GM12872 (cell line): ENCODE measurements around the gene CLPTM1.

Experiments
- TF ChIP-seq, protein P1 (sequence below): IDR thresholded peaks from 3 replicates; pipeline ENCODE4 v1.5.1; 2011; ENCODE audit warnings: low read depth, mild to moderate bottlenecking, low read length, moderate library complexity; ENCODE audit not compliant: insufficient read depth

CLPTM1 gene

DNA sequence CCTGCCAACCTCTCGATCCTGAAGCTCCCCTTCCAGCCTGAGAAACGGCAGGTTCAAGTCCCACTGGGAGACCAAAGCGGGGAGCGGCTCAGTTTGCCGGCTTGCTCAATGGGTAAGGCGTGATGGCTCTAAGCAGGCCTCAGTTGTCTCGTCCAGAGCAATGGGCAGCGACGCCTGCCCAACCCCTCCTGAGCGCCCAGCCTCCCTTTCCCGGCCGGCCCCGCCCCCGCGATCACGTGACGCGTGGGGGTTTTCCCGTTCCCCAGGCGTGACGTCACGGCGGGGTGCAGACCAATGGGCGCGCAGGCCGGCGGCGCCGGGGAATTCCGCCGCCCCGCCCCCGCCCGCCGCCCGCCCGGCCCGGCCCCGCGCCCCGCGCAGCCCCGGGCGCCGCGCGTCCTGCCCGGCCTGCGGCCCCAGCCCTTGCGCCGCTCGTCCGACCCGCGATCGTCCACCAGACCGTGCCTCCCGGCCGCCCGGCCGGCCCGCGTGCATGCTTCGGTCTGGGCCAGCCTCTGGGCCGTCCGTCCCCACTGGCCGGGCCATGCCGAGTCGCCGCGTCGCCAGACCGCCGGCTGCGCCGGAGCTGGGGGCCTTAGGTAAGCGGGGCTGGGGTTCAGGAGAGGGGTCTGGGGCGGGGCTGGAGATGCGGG, 46.0 kb downstream of the CLPTM1 start, which contains the start of gene RELB:
RELB (plus strand) TSS at position 378 of the 653 bp plus-strand sequence; CDS start at position 494, 116 bp downstream.
- TF ChIP-seq, protein P1, sequence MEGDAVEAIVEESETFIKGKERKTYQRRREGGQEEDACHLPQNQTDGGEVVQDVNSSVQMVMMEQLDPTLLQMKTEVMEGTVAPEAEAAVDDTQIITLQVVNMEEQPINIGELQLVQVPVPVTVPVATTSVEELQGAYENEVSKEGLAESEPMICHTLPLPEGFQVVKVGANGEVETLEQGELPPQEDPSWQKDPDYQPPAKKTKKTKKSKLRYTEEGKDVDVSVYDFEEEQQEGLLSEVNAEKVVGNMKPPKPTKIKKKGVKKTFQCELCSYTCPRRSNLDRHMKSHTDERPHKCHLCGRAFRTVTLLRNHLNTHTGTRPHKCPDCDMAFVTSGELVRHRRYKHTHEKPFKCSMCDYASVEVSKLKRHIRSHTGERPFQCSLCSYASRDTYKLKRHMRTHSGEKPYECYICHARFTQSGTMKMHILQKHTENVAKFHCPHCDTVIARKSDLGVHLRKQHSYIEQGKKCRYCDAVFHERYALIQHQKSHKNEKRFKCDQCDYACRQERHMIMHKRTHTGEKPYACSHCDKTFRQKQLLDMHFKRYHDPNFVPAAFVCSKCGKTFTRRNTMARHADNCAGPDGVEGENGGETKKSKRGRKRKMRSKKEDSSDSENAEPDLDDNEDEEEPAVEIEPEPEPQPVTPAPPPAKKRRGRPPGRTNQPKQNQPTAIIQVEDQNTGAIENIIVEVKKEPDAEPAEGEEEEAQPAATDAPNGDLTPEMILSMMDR: no peak

DNA sequence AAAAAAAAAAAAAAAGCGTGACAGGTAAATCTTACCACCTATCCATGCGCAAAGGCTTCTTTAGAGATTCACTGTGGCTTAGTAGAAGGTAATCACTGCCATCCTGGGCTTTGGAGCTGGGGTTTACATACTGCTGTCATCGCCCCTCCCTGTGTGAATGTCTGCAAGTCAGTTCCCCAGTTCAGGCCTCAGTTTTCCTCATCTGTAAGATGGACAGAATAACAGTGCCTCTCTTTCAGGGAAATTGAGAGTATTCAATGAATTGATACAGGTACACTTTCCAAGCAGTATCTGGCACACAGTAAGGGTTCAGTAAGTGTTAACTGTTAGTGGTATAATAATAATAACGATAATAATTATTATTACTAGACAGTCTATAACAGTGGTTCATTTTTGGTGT, 48.3 kb downstream of the CLPTM1 start:
- TF ChIP-seq, protein P1: no peak

DNA sequence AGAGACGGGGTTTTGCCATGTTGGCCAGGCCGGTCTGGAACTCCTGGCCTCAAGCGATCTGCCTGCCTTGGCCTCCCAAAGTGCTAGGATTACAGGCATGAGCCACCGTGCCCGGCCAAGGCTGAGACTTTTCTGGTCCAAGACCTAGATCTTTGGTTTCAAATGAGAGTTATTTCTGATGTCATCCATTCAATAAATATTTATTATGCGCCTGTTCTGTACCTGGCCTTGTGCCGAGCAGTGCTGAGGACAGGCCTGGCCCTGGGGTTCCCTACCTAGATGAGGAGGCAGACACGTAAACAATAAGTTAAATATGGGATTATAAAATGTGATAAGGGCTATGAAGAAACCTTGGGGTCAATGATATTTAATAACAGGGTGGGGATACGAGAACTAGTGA, 50.6 kb downstream of the CLPTM1 start:
- TF ChIP-seq, protein P1: no peak

DNA sequence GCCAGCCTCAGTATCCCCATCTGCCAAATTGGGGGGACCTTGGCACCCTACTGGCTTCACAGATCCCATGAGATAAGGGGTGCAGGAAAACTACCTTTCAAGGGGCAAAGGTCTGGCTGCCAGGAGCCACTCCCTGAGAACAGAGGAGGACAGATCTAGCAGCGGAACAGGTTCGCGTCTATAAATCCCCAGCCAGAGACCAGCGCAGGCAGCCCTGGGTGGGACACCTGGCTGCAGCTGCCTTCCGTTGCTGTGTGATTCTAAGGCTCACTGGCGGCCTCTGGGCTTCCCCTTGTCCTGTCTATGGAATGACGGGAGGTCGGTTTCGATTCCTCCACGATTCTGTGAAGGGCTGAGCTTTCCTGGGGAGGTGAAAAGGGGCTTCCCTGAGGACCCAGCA, 53.4 kb downstream of the CLPTM1 start:
- TF ChIP-seq, protein P1: no peak

DNA sequence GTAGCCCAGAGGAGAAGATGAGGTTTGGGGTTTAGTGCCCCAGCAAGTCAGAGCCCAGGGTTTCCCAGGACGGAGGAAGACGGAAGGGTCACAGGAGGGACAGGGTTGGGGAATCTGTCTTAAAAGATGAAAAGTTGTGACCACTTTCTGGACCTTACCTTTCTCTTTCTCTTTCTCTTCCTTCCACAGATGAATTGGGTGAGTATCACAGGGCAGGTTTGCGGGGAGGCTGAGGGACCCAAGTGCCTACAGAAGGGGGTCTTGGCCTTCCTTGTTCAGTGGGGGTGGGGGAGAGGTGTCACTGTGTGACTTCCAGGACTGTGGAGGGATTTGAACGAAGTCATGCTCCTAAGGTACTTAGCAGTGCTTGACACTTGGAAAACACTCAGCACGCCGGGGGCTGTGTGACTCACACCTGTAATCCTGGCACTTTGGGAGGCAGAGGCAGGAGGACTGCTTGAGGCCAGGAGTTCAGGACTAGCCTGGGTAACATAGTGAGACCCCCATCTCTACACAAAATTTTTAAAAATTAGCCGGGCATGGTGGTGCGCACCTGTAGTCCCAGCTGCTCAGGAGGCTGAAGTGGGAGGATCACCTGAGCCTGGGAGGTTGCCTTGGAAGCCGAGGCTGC, 54.6 kb downstream of the CLPTM1 start:
- TF ChIP-seq, protein P1: no peak

DNA sequence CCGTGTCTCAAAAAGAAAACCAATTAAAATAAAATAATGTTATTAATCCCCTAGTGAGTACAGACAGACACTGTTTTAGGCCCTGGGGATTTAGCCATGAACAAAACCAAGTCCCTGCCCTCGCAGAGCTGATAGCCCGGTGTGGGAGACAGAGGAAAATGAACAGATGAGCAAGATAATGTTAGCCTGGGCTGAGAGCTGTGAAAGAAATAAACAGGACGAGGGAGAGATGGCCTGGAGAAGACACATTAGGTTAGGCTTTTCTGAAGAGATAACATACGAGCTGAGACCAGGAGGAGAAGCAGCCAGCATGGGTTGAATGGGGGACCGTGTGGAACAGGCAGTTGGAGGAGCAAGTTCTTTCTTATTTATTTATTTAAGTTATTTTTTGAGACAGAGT, 55.1 kb downstream of the CLPTM1 start:
- TF ChIP-seq, protein P1: no peak

DNA sequence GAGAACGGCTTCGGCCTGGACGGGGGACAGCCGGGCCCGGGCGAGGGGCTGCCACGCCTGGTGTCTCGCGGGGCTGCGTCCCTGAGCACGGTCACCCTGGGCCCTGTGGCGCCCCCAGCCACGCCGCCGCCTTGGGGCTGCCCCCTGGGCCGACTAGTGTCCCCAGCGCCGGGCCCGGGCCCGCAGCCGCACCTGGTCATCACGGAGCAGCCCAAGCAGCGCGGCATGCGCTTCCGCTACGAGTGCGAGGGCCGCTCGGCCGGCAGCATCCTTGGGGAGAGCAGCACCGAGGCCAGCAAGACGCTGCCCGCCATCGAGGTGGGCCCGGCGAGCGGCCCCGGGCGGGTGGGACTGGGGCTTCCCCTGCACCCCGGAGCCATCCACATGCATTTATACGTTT, 56.8 kb downstream of the CLPTM1 start:
- TF ChIP-seq, protein P1: no peak
